ENCODE results near the gene SNORC.

- TF ChIP-seq EZH2 (IDR thresholded peaks at IDR 0.05; ENCODE audit: borderline replicate concordance, insufficient read depth, low read length, poor library complexity, severe bottlenecking) (no peak), CTCF (IDR thresholded peaks at IDR 0.05; ENCODE audit: poor library complexity, severe bottlenecking) (no peak), RAD21 (conservative IDR thresholded peaks at IDR 0.05) (no peak), EP300 (conservative IDR thresholded peaks at IDR 0.05; ENCODE audit: poor library complexity, severe bottlenecking) (no peak), POLR2AphosphoS5 (IDR thresholded peaks at IDR 0.05) (no peak)
Measured at GRCh38 chr2:232885264-232885961, 15.3 kb downstream of the SNORC start.

Data from neural cell (in vitro differentiated cells).